H1 (cell line): ENCODE measurements around the gene KDM6B.

Source experiments
- CTCF ChIP-seq, 3 experiments: IDR thresholded peaks; 1 replicate in 2 of 3; 2 replicates in 1 of 3; pipeline versions ENCODE4 v1.5.1 to v1.6.1; 2011; ENCODE audit warnings: low read length in 3 of 3, mild to moderate bottlenecking in 3 of 3, inconsistent platforms in 2 of 3, low read depth in 1 of 3, moderate library complexity in 1 of 3; ENCODE audit not compliant: insufficient read depth in 1 of 3; ENCODE audit errors: control extremely low read depth in 1 of 3
- EZH2 ChIP-seq: fragments of 200-600 bp; sonication (generic); IDR thresholded peaks from 2 replicates; pipeline ENCODE4 v1.7.1; 2012; ENCODE audit warnings: low read depth, mild to moderate bottlenecking, moderate library complexity, low read length, inconsistent platforms; ENCODE audit not compliant: severe bottlenecking
- JUND ChIP-seq: IDR thresholded peaks from 2 replicates; pipeline ENCODE4 v1.6.1; 2011; ENCODE audit warnings: mild to moderate bottlenecking, improper control_type of control experiment, low read length

GRCh38 chr17:7841915-7842379 is 7.9 kb downstream of the KDM6B start:
- no peak for TF ChIP-seq JUND
- no peak for TF ChIP-seq EZH2
- no peak for TF ChIP-seq CTCF (IDR thresholded peaks at IDR 0.05; ENCODE audit: control extremely low read depth in 1 of 3, insufficient read depth in 1 of 3, low read depth in 1 of 3, low read length in 3 of 3)
